Loucy (cell line): ENCODE data around the gene BBS5.

Experiments used
- CTCF ChIP-seq: fragments of 200-600 bp; sonication (generic); conservative IDR thresholded peaks from 2 replicates; pipeline ENCODE4 v1.5.1; 2014; ENCODE audit warnings: mild to moderate bottlenecking, antibody characterized with exemption, low read length
- EZH2phosphoT487 ChIP-seq: fragments of 200-600 bp; IDR thresholded peaks from 2 replicates; pipeline ENCODE4 v1.6.1; 2018; ENCODE audit warnings: antibody characterized with exemption, mild to moderate bottlenecking, moderate library complexity, borderline replicate concordance

- TF ChIP-seq CTCF (no peak), EZH2phosphoT487 (no peak)
Measured at GRCh38 chr2:169478745-169479256, 493 bp upstream of the BBS5 start.
